LoVo (cell line): ENCODE results near the gene ACP4.
A peak's percentile ranks its signal among the peaks of the same experiment; 100 is the strongest.

Experiments
- DNase-seq: peaks from one replicate; pipeline ENCODE4 v3.0.0-alpha.2; 2016; ENCODE audit warnings: low spot score

The ACP4 gene

GRCh38 chr19:50822661-50823208 lies 32.5 kb downstream of the ACP4 start:
- DNase-seq: no peak

- DNase-seq: no peak
These were observed 33.3 kb downstream of the ACP4 start, which contains the start of gene KLK1 for GRCh38 chr19:50823389-50824042. TSS of gene KLK1 (minus strand) at chr19:50823787. CDS start at chr19:50823748, 39 bp downstream.

- no peak for DNase-seq
These were observed 36.5 kb downstream of the ACP4 start for GRCh38 chr19:50826492-50827240.

- no peak for DNase-seq
These were observed 37.3 kb downstream of the ACP4 start for GRCh38 chr19:50827476-50827875.

- DNase-seq: no peak
These were observed 39.6 kb downstream of the ACP4 start for GRCh38 chr19:50829801-50830200.

GRCh38 chr19:50830266-50831025 lies 40.2 kb downstream of the ACP4 start:
- no peak for DNase-seq

- DNase-seq: no peak
These were observed 40.8 kb downstream of the ACP4 start for GRCh38 chr19:50831026-50831396.

- DNase-seq: no peak
These were observed 42.5 kb downstream of the ACP4 start for GRCh38 chr19:50832666-50833065.

- no peak for DNase-seq
These were observed 43.0 kb downstream of the ACP4 start, which contains the start of gene KLK15 for GRCh38 chr19:50833117-50833801. TSS of gene KLK15 (minus strand) at chr19:50833574. CDS start at chr19:50831492, 2,082 bp downstream.

GRCh38 chr19:50833802-50834167 lies 43.6 kb downstream of the ACP4 start:
- DNase-seq: no peak

- peak; percentile 56 for DNase-seq
These were observed 45.0 kb downstream of the ACP4 start for GRCh38 chr19:50835103-50835784.

- DNase-seq: peak; percentile 87
These were observed 45.7 kb downstream of the ACP4 start for GRCh38 chr19:50835785-50836542.

GRCh38 chr19:50836543-50837195 lies 46.5 kb downstream of the ACP4 start:
- DNase-seq: no peak

GRCh38 chr19:50837300-50837699 lies 47.1 kb downstream of the ACP4 start:
- no peak for DNase-seq

GRCh38 chr19:50838239-50838638 lies 48.0 kb downstream of the ACP4 start:
- DNase-seq: no peak

GRCh38 chr19:50839712-50840655 lies 49.8 kb downstream of the ACP4 start:
- no peak for DNase-seq

GRCh38 chr19:50842130-50842529 lies 51.9 kb downstream of the ACP4 start:
- DNase-seq: no peak

- no peak for DNase-seq
These were observed 53.0 kb downstream of the ACP4 start for GRCh38 chr19:50843205-50843604.

GRCh38 chr19:50843701-50844221 lies 53.5 kb downstream of the ACP4 start:
- no peak for DNase-seq
